Raji (cell line): ENCODE data around the gene RCBTB1.

Source experiments
- POLR2A ChIP-seq: IDR thresholded peaks from 2 replicates; pipeline ENCODE4 v1.6.1; 2011; ENCODE audit warnings: low read depth, low read length, control low read depth; ENCODE audit not compliant: insufficient read depth

The RCBTB1 gene

GRCh38 chr13:49499889-49500660 is 85.3 kb downstream of the RCBTB1 start:
- TF ChIP-seq POLR2A, result no peak

- no peak for TF ChIP-seq POLR2A
Measured at GRCh38 chr13:49498206-49498605, 87.2 kb downstream of the RCBTB1 start.

GRCh38 chr13:49497272-49497671 is 88.1 kb downstream of the RCBTB1 start:
- no peak for TF ChIP-seq POLR2A

- peak; percentile 69 for TF ChIP-seq POLR2A
Measured at GRCh38 chr13:49495783-49496762, 89.3 kb downstream of the RCBTB1 start, which contains the start of gene PHF11. Gene PHF11 (plus strand): TSS chr13:49495953. CDS start chr13:49496002, 49 bp downstream.

GRCh38 chr13:49494645-49495044 is 90.7 kb downstream of the RCBTB1 start:
- TF ChIP-seq POLR2A, result no peak

GRCh38 chr13:49488563-49488962 is 96.8 kb downstream of the RCBTB1 start:
- TF ChIP-seq POLR2A, result no peak
